ENCODE results near the gene UPB1.

DNA sequence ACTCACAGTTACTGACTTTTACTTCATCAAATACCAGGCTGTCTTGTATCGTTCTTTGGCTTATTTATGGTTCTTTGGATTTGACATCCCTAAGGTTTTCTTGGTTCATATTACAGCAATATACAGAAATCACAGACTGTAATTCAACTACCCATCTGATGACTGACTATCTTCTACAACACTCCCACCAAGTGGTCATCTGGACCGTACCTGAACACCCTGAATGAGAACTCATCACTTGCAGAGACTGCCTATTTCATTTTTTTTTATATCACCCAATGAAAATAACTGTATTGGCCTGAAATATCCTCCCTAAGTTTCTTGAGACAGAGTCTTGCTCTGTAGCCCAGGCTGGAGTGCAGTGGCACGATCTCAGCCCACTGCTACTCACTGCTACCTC, 9.5 kb upstream of the UPB1 start:
- TF ChIP-seq, protein P1, sequence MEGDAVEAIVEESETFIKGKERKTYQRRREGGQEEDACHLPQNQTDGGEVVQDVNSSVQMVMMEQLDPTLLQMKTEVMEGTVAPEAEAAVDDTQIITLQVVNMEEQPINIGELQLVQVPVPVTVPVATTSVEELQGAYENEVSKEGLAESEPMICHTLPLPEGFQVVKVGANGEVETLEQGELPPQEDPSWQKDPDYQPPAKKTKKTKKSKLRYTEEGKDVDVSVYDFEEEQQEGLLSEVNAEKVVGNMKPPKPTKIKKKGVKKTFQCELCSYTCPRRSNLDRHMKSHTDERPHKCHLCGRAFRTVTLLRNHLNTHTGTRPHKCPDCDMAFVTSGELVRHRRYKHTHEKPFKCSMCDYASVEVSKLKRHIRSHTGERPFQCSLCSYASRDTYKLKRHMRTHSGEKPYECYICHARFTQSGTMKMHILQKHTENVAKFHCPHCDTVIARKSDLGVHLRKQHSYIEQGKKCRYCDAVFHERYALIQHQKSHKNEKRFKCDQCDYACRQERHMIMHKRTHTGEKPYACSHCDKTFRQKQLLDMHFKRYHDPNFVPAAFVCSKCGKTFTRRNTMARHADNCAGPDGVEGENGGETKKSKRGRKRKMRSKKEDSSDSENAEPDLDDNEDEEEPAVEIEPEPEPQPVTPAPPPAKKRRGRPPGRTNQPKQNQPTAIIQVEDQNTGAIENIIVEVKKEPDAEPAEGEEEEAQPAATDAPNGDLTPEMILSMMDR (IDR thresholded peaks at IDR 0.05): no peak
- no peak for TF ChIP-seq EP300 (IDR thresholded peaks at IDR 0.05)
- TF ChIP-seq POLR2AphosphoS5 (IDR thresholded peaks at IDR 0.05): no peak
